ENCODE data around the gene KREMEN2.

KREMEN2 gene

DNA sequence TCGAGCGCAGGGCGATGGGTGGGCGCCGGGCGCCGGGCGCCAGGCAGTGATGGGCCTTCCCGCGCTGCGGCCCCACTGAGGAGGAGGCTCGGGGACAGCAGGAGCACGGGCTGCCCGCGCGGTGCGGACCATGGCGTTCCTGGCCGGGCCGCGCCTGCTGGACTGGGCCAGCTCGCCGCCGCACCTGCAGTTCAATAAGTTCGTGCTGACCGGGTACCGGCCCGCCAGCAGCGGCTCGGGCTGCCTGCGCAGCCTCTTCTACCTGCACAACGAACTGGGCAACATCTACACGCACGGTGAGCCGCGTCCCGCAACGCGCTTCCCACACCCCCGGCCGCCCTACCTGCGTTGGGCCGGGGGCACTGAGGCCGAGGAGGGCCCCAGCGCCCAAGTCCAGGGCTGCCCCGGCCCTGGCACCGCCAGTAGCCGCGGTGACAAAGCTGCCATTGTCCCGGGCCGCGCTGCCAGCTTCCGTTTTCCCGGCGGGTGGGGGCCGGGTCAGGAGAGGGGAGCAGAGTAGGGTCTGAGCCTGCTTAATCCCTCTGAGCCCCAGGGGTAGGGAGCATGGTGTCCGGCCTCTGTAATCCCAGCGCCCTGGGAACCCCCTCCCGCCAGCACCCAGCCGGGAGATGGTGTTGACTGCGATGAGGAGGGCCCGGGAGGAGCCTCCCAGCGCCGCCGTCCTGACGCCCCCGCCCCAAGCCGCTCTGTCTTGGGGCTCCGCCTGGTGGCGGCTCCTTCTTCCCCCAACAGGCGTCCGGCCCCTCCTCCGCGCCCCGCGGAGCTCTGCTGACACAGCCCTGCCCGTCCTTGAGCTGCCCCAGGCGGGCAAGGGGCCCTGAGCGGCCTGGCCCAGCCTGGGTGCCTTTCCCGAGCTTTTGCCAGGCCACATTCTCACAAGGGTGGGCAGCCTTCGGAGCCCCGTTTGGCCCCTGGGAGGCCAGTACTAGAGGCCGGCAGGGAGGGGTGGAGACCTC, 5.8 kb downstream of the KREMEN2 start:
- Histone ChIP-seq H3K36me3 (ENCODE audit: control insufficient read depth, insufficient read depth, low read length) (no peaks in the 10 kb centered on the region), H3K4me1 (peaks cover 21% of the 10 kb centered on the region), H3K27ac (peak overlapping the region; percentile 78), H2AFZ (peak overlapping the region; percentile 74), H3K4me2 (ENCODE audit: low read length) (peak overlapping the region; percentile 93), H3K9me3 (ENCODE audit: control insufficient read depth, low read length) (no peaks in the 10 kb centered on the region), H3K79me2 (no peaks in the 10 kb centered on the region), H3K27me3 (ENCODE audit: control insufficient read depth, insufficient read depth, low read length) (no peaks in the 10 kb centered on the region), H3K9ac (peak overlapping the region; percentile 75), H3K4me3 (ENCODE audit: low read depth, low read length) (peak overlapping the region; percentile 67)
- TF ChIP-seq, protein P1, sequence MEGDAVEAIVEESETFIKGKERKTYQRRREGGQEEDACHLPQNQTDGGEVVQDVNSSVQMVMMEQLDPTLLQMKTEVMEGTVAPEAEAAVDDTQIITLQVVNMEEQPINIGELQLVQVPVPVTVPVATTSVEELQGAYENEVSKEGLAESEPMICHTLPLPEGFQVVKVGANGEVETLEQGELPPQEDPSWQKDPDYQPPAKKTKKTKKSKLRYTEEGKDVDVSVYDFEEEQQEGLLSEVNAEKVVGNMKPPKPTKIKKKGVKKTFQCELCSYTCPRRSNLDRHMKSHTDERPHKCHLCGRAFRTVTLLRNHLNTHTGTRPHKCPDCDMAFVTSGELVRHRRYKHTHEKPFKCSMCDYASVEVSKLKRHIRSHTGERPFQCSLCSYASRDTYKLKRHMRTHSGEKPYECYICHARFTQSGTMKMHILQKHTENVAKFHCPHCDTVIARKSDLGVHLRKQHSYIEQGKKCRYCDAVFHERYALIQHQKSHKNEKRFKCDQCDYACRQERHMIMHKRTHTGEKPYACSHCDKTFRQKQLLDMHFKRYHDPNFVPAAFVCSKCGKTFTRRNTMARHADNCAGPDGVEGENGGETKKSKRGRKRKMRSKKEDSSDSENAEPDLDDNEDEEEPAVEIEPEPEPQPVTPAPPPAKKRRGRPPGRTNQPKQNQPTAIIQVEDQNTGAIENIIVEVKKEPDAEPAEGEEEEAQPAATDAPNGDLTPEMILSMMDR (IDR thresholded peaks at IDR 0.05): peak; percentile 67

DNA sequence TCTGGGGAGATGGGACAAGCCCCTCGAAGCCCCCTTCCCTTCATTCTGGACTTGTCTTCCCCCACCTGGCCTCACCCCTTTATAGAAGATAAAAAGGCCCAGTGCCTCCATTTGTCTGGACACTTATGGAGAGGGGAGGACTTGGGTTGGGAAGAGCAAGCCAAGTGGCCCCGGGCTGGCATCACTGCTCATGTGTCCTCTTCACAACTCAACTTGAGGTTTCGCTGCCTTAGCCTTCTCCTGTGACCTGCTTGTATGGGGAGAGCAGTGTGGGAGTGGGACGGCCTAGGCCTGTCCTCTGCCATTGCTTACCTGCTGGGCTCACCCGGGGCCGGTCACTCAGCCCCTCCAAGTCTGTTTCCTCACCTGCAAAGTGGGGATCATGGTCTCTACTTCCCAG, 6.5 kb downstream of the KREMEN2 start:
- H3K79me2 ChIP-seq: no peaks in the 10 kb centered on the region
- no peaks in the 10 kb centered on the region for H3K27me3 ChIP-seq (ENCODE audit: control insufficient read depth, insufficient read depth, low read length)
- H3K4me1 ChIP-seq: peaks cover 19% of the 10 kb centered on the region
- H2AFZ ChIP-seq: peak overlapping the region; percentile 74
- H3K9me3 ChIP-seq (ENCODE audit: control insufficient read depth, low read length): no peaks in the 10 kb centered on the region
- peak overlapping the region; percentile 78 for H3K27ac ChIP-seq
- TF ChIP-seq, protein P1 (IDR thresholded peaks at IDR 0.05): no peak
- peak overlapping the region; percentile 93 for H3K4me2 ChIP-seq (ENCODE audit: low read length)
- H3K36me3 ChIP-seq (ENCODE audit: control insufficient read depth, insufficient read depth, low read length): no peaks in the 10 kb centered on the region
- peak overlapping the region; percentile 67 for H3K4me3 ChIP-seq (ENCODE audit: low read depth, low read length)
- peak overlapping the region; percentile 14 for H3K9ac ChIP-seq

DNA sequence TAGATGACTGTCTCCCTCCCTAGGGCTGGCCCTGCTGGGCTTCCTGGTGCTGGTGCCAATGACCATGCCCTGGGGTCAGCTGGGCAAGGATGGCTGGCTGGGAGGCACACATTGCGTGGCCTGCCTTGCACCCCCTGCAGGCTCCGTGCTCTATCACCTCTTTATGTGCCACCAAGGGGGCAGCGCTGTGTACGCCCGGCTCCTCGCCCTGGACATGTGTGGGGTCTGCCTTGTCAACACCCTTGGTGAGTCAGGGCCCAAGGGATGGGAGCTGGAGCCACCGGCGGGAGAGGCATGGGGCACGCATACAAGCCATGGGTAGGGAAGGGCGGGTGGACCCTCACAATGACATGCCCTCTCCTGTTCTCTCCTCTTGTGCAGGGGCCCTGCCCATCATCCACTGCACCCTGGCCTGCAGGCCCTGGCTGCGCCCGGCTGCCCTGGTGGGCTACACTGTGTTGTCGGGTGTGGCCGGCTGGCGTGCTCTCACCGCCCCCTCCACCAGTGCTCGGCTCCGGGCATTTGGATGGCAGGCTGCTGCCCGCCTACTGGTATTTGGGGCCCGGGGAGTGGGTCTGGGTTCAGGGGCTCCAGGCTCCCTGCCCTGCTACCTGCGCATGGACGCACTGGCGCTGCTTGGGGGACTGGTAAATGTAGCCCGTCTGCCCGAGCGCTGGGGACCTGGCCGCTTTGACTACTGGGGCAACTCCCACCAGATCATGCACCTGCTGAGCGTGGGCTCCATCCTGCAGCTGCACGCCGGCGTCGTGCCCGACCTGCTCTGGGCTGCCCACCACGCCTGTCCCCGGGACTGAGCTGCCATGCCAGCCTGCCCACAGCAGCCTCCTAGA, 7.3 kb downstream of the KREMEN2 start:
- Histone ChIP-seq H3K79me2 (no peaks in the 10 kb centered on the region), H3K4me1 (peaks cover 19% of the 10 kb centered on the region), H3K27ac (peak overlapping the region; percentile 78), H3K4me2 (ENCODE audit: low read length) (peak overlapping the region; percentile 93), H3K36me3 (ENCODE audit: control insufficient read depth, insufficient read depth, low read length) (no peaks in the 10 kb centered on the region), H3K27me3 (ENCODE audit: control insufficient read depth, insufficient read depth, low read length) (no peaks in the 10 kb centered on the region), H3K9ac (no peak overlapping the region), H3K4me3 (ENCODE audit: low read depth, low read length) (peak overlapping the region; percentile 67), H2AFZ (no peak overlapping the region), H3K9me3 (ENCODE audit: control insufficient read depth, low read length) (no peaks in the 10 kb centered on the region)
- TF ChIP-seq, protein P1 (IDR thresholded peaks at IDR 0.05): no peak

DNA sequence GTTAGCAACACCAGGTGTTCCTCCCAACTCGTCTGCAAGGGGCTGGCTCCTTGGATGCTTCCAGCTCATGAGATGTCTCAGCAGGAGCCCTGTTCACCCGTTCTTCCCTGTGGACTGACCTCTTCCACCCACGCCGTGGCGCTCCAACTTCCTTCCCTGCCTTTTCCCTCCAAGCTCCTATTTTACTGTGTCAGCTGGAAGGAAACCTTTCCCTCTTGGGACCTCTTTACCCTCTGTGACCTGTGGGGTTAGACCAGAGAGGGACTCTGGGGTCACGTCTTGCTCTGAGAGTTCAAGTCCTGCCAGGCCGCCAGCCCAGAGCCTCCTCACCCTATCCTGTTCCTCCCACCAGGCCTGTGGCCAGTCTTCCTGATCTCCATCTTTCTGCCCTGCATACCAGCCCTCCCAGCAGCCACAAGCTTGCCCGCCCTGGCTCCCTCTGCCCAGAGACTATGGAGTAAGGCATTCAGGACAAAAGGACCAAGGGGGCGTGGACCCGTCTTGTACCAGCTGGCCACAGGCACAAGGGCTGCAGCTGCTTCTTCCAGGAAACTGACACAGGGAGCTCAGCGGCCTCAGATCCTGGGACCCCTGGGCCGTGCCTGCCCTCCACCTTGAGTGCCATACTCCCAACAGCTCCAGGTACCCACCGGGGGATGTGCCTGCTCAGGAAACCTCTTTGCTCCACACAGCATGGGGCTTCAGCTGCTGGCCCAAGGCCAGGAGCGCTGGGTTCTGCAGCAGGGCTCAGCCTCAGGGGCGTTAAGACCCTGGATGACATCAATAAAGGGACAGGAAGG, 8.1 kb downstream of the KREMEN2 start:
- no peak overlapping the region for H3K4me3 ChIP-seq (ENCODE audit: low read depth, low read length)
- no peak overlapping the region for H3K27ac ChIP-seq
- H3K36me3 ChIP-seq (ENCODE audit: control insufficient read depth, insufficient read depth, low read length): no peaks in the 10 kb centered on the region
- no peak overlapping the region for H3K4me2 ChIP-seq (ENCODE audit: low read length)
- TF ChIP-seq, protein P1 (IDR thresholded peaks at IDR 0.05): no peak
- no peak overlapping the region for H2AFZ ChIP-seq
- no peaks in the 10 kb centered on the region for H3K27me3 ChIP-seq (ENCODE audit: control insufficient read depth, insufficient read depth, low read length)
- H3K9ac ChIP-seq: no peak overlapping the region
- peaks cover 19% of the 10 kb centered on the region for H3K4me1 ChIP-seq
- H3K9me3 ChIP-seq (ENCODE audit: control insufficient read depth, low read length): no peaks in the 10 kb centered on the region
- H3K79me2 ChIP-seq: no peaks in the 10 kb centered on the region
